ENCODE data around the gene IGSF3.
"Not testable (repeated sequence)": the region's sequence is repeated elsewhere in the genome, so short reads cannot be mapped to it uniquely, and the experiment has no call there.

IGSF3 gene

GRCh38 chr1:116654351-116654750, 13.2 kb downstream of the IGSF3 start:
- DNase-seq (ENCODE audit: extremely low spot score), result no peak
- POLR2A ChIA-PET, result no interaction called here
- no peak for TF ChIP-seq CTCF (IDR thresholded peaks at IDR 0.05; ENCODE audit: control extremely low read depth, extremely low read depth, low read depth, missing control alignments)
- CTCF ChIA-PET, result interaction anchor here (0.9 to 1.1 kb wide), 2 partner anchors 8 to 80 kb away, joined by 3 to 4 read pairs; no protein-coding TSS in a partner anchor

- POLR2A ChIA-PET; CTCF ChIA-PET; DNase-seq (ENCODE audit: extremely low spot score): not testable (repeated sequence)
Measured at GRCh38 chr1:116652598-116652997, 14.9 kb downstream of the IGSF3 start.

- CTCF ChIA-PET, result interaction anchor here (0.8 to 1.1 kb wide), 2 partner anchors 12 to 22 kb away, joined by 3 to 4 read pairs; no protein-coding TSS in a partner anchor
- POLR2A ChIA-PET; DNase-seq (ENCODE audit: extremely low spot score): not testable (repeated sequence)
Measured at GRCh38 chr1:116650781-116651180, 16.8 kb downstream of the IGSF3 start.

- POLR2A ChIA-PET; DNase-seq (ENCODE audit: extremely low spot score): not testable (repeated sequence)
- CTCF ChIA-PET, result interaction anchor here (1.3 kb wide), 1 partner anchor 23 kb away, joined by 3 read pairs; no protein-coding TSS in a partner anchor
Measured at GRCh38 chr1:116649041-116649440, 18.5 kb downstream of the IGSF3 start.

GRCh38 chr1:116648325-116648724, 19.2 kb downstream of the IGSF3 start:
- POLR2A ChIA-PET; DNase-seq (ENCODE audit: extremely low spot score): not testable (repeated sequence)
- CTCF ChIA-PET, result interaction anchor here (1.3 kb wide), 1 partner anchor 24 kb away, joined by 3 read pairs; no protein-coding TSS in a partner anchor

GRCh38 chr1:116647186-116647585, 20.3 kb downstream of the IGSF3 start:
- POLR2A ChIA-PET, result not testable (repeated sequence)

GRCh38 chr1:116646673-116647170, 20.8 kb downstream of the IGSF3 start:
- POLR2A ChIA-PET; CTCF ChIA-PET; DNase-seq (ENCODE audit: extremely low spot score): not testable (repeated sequence)

More at GRCh38 chr1:116647186-116647585, 20.3 kb downstream of the IGSF3 start:
- CTCF ChIA-PET; DNase-seq (ENCODE audit: extremely low spot score): not testable (repeated sequence)

GRCh38 chr1:116645802-116646672, 21.5 kb downstream of the IGSF3 start:
- POLR2A ChIA-PET; DNase-seq (ENCODE audit: extremely low spot score); CTCF ChIA-PET: not testable (repeated sequence)

GRCh38 chr1:116644993-116645392, 22.5 kb downstream of the IGSF3 start:
- CTCF ChIA-PET; DNase-seq (ENCODE audit: extremely low spot score); POLR2A ChIA-PET: not testable (repeated sequence)

- CTCF ChIA-PET; DNase-seq (ENCODE audit: extremely low spot score); POLR2A ChIA-PET: not testable (repeated sequence)
Measured at GRCh38 chr1:116644096-116644495, 23.4 kb downstream of the IGSF3 start.

GRCh38 chr1:116643281-116643751, 24.2 kb downstream of the IGSF3 start:
- DNase-seq (ENCODE audit: extremely low spot score); POLR2A ChIA-PET: not testable (repeated sequence)
- CTCF ChIA-PET, result interaction anchor here (1.1 kb wide), 1 partner anchor 68 kb away, joined by 3 read pairs; no protein-coding TSS in a partner anchor

GRCh38 chr1:116642311-116643280, 24.9 kb downstream of the IGSF3 start:
- CTCF ChIA-PET, result interaction anchor here (1.1 kb wide), 1 partner anchor 68 kb away, joined by 3 read pairs; no protein-coding TSS in a partner anchor
- DNase-seq (ENCODE audit: extremely low spot score); POLR2A ChIA-PET: not testable (repeated sequence)

GRCh38 chr1:116637583-116637982, 29.9 kb downstream of the IGSF3 start:
- POLR2A ChIA-PET, CTCF ChIA-PET: not testable (repeated sequence)

GRCh38 chr1:116636584-116636983, 30.9 kb downstream of the IGSF3 start:
- DNase-seq (ENCODE audit: extremely low spot score); CTCF ChIA-PET; POLR2A ChIA-PET: not testable (repeated sequence)

More at GRCh38 chr1:116637583-116637982, 29.9 kb downstream of the IGSF3 start:
- not testable (repeated sequence) for DNase-seq (ENCODE audit: extremely low spot score)

GRCh38 chr1:116634386-116634785, 33.1 kb downstream of the IGSF3 start:
- POLR2A ChIA-PET; CTCF ChIA-PET; DNase-seq (ENCODE audit: extremely low spot score): not testable (repeated sequence)
